C4-2B (cell line): Measurements from ENCODE around the gene CEP72.

ENCODE experiments used
- ZFX ChIP-seq: fragments of 450-650 bp; IDR thresholded peaks from 2 replicates; pipeline ENCODE4 v1.6.1; 2017
- TF ChIP-seq, protein P1 (sequence below): fragments of 450-650 bp; conservative IDR thresholded peaks from 2 replicates; pipeline ENCODE4 v1.5.1; 2017; ENCODE audit warnings: mild to moderate bottlenecking

DNA sequence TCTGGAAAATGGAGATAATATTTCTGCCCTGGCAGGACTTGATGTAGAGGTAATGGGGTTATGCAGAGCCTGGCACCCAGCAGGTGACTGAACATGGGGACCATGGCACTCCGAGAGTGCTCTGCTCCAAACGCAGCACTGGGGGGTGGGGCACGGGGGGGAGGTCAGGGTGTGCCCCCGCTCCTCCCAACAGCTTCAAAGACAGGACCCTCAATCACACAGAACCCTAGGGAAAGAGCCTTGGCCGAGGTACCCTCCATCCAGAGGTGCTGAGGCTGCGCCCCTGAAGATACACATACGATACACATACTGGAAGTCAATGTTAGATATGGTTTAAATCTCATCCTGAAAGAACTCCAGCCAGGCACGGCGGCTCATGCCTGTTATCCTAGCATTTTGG is 26.6 kb upstream of the CEP72 start:
- TF ChIP-seq, protein P1, sequence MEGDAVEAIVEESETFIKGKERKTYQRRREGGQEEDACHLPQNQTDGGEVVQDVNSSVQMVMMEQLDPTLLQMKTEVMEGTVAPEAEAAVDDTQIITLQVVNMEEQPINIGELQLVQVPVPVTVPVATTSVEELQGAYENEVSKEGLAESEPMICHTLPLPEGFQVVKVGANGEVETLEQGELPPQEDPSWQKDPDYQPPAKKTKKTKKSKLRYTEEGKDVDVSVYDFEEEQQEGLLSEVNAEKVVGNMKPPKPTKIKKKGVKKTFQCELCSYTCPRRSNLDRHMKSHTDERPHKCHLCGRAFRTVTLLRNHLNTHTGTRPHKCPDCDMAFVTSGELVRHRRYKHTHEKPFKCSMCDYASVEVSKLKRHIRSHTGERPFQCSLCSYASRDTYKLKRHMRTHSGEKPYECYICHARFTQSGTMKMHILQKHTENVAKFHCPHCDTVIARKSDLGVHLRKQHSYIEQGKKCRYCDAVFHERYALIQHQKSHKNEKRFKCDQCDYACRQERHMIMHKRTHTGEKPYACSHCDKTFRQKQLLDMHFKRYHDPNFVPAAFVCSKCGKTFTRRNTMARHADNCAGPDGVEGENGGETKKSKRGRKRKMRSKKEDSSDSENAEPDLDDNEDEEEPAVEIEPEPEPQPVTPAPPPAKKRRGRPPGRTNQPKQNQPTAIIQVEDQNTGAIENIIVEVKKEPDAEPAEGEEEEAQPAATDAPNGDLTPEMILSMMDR: no peak
- no peak for TF ChIP-seq ZFX
